ENCODE data around the gene DNAJB8. TPM values are rescaled to one million over a fixed set of nuclear protein-coding genes. Genes with fewer than 3 reads are reported as not detected.

The DNAJB8 gene
- total RNA-seq, 1 donor from 2014 or later = not detected

DNA sequence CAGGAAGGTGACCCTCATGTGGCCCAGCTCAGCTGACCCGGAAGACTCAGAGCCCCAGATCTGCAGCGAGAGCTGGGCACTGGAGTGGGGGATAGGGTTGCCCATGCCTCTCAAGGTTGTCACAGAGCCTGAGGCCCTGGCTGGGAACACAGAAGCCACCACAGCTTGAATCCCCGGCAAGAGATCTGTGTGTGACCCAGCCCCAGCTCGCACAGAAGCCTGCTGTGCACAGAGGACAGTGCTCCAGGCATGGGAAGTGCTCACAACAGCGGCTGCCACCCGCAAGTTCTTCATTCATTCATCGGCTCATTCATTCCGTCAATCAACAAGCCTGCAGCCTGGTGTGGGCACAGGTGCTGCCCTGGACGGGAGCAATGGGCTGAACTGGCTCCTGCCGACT lies 36.4 kb downstream of the DNAJB8 start:
- intact Hi-C loops (cut with micrococcal nuclease) = no loop called here

DNA sequence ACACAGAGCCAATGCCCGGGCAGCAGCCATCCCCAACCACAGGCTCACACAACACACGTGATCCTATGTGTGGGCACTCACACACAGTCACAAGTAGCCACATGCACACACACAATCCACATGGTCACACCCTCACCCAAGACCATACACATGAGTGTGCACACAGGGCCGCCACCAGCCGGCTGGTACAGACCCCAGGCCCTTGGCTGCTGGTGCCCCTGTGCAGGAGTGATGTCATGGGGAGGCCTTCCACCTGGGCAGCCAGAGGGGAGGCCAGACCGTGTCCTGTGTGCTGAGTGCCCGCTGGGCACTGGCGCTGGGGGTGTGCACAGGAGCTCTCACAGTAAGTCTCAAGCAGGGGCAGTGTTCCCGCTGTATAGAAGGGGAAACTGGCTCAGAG lies 36.9 kb downstream of the DNAJB8 start:
- intact Hi-C loops (cut with micrococcal nuclease) = loop anchor here (10.0 kb wide), 1 partner anchor 335 kb away; no protein-coding TSS in a partner anchor

DNA sequence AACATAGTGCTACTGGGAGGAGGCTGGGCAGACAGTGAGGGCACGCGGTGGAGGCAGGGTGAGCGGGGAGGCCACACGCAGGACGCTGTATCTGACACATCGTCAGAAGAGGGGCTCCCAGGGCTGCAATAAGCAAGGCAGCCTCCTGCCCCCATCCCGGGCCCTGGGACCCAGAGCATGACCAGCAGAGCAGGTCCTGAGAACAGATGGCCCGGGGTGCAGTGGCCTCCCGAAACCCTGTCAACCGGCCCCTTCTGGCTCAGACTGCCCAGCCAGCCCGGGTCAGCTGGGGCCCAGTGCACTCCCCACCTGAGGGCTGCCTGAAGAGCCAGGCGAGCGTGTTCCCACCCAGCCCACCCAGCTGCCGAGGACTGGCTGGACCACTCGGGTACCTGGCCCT lies 37.4 kb downstream of the DNAJB8 start:
- intact Hi-C loops (cut with micrococcal nuclease) = loop anchor here (10.0 kb wide), 1 partner anchor 334 kb away; no protein-coding TSS in a partner anchor

DNA sequence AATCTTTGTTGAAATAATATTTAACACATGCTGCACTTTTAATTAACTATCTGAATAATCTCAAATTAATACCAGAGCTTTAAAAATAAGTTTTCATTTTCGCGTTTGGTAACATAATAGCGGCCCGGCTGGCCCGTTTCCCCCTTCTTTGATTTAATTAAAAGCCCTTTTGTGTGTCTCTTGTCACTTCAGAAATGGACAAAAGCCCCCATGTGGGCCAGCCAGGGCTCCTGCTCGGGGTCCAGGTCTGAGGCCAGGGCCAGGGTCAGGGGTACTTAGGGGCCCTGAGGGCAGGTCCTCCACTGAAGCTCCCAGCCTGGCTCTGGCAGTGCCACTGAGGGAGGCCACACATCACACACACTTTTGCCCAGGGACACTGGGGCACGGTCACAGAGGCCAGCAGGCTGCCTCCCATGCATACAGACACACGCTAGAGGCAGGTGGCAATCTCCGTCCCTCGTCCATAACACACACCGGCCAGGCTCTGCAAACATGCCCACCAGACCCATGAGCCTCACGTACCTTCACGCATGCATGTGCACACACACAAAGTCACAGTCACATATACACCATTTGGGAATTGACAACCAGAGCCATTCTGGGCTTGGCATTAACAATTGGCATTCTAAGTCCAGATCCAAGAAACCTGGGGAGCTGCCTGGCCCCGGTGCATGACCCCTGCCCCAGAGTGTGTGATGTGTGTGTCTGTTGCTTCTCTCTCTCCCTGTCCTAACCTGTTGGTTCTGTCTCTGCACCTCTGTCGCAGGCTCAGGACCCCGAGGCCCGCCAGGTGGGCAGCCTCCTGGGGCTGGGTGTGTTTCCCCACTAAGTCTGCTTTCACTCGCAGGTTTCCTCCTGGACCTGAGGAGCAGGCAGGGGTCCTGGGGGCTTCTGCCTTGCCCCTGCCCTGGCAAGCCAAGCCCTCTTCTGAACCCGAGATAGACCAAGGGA lies 38.5 kb downstream of the DNAJB8 start:
- intact Hi-C loops (cut with micrococcal nuclease) = loop anchor here (10.0 kb wide), 1 partner anchor 333 kb away; no protein-coding TSS in a partner anchor

DNA sequence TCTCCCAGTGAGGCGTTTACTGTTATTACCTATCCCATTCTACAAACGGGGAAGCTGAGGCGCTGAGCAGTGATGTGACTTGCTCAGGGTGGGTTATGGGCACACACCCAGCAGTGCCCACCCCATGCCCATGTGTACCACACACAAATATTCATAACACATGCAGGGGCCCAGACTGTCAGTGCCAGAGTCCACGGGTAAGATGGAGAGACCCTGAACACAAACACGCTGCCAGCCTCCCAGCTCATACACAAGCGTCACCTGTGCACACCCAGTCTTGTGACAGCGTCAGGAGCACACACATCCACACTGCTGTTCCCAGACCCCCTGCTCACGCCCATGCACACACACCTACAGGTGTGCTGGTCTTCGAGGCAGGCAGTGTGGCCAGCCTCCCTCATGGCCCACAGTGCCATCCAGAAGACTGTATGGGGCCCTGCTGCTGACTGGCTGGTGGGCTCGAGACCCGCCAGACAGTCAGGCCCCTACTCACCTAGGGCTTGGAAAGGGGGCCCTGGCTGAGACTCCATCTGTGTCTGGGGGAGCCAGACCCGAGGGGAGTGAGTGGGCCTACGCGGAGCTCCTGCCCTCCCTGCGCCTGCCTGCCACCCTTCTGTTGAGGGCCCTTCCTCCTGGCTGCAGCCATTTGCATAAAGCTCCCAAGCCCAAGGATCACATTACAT lies 39.4 kb downstream of the DNAJB8 start:
- intact Hi-C loops (cut with micrococcal nuclease) = loop anchor here (10.0 kb wide), 1 partner anchor 333 kb away; no protein-coding TSS in a partner anchor

DNA sequence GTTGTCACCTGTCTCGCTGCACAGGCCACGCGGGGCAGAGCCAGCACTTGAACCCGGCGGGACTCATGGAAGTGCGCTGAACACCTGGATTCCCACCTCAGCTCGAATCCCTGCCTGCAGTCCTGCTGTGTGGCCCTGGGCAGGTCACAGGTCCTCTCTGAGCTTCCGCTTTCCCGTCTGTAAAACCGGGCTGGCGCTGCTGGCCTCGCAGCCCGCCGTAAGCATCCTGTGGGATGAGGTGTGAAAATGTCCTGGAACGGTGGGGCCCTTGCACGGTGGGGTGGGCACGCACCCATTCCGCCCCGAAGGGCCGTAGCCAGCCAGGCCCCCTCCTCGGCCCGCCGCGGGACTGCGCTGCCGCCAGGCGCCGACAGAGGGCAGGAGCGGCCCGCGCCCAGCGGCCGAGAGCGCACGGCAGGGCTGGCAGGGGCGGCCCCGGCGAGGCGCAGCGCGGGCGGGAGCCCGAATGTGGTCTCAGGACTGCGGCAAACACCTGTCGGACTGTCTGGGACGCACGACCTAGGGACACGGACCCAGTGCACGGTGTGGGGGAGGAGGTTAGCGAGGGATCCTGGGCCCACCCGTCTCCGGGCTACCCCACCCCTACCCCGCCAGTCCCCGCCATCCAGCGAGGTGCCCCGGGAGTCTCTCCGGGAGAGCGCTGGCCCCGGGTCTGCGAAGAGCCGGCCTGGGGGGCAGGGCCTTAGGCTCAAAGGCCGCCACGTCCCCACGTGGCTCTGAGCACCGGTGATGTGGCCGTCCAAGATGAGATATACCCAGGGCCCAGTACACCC lies 40.4 kb downstream of the DNAJB8 start:
- intact Hi-C loops (cut with micrococcal nuclease) = loop anchor here (1.0 to 10.0 kb wide), 3 partner anchors 71 to 332 kb away; no protein-coding TSS in a partner anchor

DNA sequence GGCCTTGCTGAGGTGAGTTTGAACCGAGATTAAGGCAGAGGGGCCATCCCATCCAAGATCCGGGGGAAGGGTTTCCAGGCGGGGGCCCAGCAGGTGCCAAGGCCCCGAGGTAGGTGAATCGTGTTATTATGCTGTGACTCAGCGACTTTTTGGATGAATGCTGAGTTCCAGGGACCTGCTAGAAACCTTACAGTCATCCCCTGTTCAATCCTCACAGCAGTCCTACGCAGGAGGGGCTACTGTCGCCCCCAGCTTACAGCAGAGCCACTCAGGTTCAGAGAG lies 40.9 kb downstream of the DNAJB8 start:
- intact Hi-C loops (cut with micrococcal nuclease) = loop anchor here (1.0 to 10.0 kb wide), 3 partner anchors 72 to 331 kb away; no protein-coding TSS in a partner anchor

DNA sequence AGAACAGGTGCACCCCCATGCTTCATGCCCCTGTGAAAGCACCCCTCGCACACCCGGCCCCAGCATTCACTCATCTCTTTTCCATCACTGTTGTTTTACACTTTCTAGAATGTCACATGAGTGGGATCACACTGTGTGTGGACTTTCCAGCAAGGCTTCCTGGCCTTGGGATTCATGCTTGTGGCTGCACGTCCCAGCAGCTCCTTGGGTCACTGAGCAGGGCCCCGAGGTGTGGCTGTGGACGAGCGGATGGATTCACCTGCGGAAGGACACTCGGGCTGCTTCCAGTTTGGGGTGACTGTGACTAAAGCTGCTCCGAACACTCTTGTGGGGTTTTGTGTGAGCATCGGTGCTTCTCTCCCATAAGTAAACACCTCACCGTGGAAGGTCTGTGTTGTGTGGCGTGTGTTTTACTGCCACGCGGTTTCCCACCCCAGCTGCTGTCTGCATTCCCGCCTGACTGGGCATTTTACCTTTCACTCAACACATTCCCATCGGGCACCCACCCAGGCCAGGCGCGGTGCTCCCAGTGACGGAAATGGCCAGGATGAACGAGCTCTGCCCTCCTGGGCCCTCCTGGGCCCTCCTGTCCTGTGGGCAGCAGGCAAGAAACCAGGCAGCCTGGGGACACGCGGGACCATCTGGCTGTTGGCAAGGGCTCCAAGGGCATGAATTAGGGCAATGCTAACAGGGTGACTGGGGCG lies 41.4 kb downstream of the DNAJB8 start:
- intact Hi-C loops (cut with micrococcal nuclease) = loop anchor here (10.0 kb wide), 1 partner anchor 330 kb away; no protein-coding TSS in a partner anchor

DNA sequence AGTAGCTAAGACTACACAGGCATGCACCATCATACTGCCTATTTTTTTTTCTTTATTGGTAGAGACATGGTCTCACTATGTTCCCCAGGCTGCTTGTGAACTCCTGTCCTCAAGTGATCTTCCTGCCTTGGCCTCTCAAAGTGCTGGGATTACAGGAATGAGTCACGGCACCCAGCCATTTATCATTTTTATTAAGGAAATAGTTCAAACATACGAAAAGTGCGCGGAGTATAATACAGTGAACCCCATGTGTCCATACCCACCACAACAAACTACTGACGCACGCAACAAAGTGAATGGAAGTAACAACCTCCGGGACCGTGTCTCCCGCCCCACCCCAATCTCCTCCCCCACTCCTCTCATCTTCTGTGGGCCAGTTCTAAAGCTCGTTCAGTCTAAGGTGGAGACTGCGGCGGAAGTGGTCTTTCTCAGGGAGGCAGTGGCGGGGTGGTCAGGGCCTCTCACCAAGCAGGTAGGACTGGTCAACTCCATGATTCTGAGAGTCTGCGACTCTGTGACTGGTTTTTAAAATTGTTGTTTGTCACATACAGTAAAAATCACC lies 42.1 kb downstream of the DNAJB8 start:
- intact Hi-C loops (cut with micrococcal nuclease) = loop anchor here (10.0 kb wide), 1 partner anchor 330 kb away; no protein-coding TSS in a partner anchor

DNA sequence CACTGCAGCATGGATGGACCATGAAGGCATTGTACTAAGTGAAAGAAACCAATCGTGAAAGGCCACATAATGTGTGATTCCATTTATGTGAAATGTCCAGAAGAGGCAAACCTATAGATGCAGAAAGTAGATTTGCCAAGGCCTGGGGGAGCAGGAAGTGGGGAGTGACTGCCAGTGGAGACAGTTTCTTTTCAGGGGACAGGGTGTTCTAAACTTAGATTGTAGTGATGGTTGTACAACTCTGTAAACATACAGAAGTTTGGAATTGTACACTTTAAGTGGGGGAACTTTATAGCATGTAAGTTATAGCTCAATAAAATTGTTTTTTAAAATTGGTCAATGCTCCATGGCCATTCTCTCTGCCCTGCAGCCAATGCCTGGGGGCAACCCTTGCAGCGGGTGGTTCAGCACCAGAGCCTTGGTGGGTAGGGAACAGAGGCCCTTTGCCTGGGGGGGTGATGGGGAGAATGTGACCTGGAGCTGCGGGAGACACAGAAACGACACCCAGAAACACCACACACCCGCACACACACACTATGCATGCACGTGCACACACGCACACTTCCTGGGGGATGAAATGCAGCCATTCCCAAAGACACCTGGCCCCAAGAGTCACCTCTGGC lies 43.1 kb downstream of the DNAJB8 start:
- intact Hi-C loops (cut with micrococcal nuclease) = loop anchor here (10.0 kb wide), 1 partner anchor 329 kb away; no protein-coding TSS in a partner anchor

DNA sequence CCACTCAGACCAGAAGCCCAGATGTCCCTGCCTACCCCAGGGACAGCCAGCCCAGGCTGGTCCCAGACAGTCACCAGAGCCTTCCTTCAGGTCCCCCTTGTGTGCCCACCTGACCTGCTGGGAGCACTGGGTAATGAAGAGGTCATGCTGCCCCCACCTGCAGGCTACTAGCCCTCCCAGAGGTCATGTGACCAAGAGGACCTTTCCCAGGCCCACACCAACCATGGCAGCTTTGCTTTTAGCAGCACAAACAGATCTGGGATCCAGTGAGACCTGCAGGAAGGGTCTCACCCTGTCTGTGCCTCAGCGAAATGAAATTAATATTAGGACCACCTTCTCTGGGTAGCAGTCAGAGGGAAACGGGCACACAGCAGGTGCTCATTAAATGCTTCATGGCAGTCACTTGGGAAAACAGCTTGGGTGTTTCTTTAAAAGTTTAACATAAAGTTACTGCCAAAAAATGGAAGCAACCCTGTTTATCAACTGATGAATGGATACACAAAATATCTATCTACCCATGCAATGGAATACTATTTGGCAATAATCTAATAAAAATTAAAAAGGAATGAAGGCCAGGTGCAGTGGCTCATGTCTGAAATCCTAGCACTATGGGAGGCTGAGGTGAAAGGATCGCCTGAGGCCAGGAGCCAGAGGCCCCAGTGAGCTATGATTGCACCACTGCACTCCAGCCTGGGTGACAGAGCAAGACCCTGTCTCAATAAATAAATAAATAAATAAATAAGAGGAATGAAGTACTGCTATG lies 43.7 kb downstream of the DNAJB8 start:
- intact Hi-C loops (cut with micrococcal nuclease) = loop anchor here (10.0 kb wide), 1 partner anchor 328 kb away; no protein-coding TSS in a partner anchor

DNA sequence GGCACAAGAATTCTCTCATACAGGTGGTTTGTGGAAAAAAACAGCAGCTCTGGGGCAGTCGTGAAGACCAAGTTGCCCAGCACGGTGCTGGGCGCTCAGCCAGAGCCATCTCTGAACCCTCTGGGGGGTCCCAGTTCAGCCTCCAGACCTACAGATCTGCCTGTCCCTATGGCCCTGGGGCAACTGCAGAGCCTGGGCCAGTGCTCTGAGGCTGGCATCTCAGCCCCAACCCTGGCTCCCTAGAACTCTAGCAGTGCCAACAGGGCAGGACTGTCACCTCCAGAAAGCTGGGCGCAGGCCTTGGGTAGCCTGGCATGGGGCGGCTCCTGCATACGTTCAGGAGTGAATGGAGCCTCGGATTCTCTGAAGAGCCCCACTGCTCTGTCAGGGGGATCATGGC lies 44.7 kb downstream of the DNAJB8 start:
- intact Hi-C loops (cut with micrococcal nuclease) = loop anchor here (10.0 kb wide), 1 partner anchor 327 kb away; no protein-coding TSS in a partner anchor

DNA sequence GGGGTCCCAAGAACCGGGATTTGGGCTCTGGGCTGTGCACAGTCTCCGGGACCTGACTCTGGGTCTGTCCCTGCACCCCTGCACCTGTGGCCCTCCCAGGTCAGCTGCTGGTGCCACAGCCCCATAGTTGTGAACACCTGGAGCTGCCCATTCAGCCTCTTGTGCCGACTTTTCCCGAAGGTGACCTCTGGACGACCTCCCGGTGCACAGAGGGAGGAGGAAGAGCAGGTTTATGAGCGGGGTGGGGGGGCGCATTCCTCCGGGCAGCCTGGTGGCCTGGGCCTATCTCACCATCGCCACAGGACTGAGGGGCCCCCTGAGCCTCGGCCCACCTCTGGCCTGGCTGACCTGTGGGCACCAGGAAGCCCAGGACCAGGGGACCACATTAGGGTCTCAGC lies 45.3 kb downstream of the DNAJB8 start:
- intact Hi-C loops (cut with micrococcal nuclease) = loop anchor here (10.0 kb wide), 1 partner anchor 327 kb away; no protein-coding TSS in a partner anchor

DNA sequence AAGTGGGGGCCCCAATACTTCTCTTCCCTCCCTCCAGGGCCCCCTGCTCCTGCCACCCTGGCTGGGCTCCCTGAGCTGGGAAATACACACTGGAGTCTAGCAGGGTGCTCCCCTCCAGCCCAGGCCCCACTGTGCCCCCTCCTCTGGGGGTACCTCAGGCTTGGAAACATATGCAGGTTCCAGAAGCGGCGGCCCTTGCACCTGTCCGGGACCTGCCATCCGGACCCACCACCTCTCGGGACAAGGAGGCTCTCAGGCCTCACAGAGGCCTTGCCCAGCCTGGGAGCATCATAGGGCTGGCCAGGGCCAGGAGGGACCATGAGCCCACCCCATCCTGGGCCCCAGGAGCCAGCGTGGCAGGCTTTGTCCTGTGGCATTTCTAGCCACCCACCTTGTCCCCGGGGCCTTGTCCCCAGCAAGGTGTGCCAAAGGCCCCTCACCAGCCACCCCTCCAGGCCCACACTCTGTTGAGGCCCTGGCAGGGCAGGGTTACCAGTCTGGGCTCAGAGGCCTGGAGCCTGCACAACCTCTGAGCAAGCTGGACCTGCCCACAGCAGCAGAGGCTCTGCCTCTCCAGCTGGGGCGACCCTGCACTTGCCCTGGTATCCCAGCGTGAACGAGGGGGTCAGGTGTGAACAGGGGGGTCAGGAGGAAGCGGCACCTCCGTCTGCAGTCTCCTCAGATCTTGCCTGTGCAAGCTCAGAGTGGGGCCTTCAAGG lies 45.8 kb downstream of the DNAJB8 start:
- intact Hi-C loops (cut with micrococcal nuclease) = loop anchor here (10.0 kb wide), 1 partner anchor 326 kb away; no protein-coding TSS in a partner anchor

DNA sequence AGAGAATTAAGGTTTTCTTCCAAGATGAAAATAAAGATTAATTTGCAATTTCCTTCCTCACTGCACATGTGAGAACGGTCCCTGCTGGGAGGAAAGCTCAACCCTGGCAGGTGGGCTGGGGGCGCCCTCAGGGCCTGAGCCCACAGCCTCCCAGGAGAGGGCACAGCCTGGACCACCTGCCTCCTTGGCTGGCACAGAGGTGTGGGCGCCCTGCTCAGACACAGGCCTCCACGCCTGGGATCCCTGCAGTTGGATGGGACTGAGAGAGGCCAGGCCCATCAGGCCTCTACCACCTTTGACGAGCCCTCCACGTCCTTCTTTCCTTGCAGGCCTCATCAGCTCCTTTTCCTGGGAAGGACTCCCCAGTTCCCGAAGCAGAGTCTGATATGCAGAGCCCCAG lies 46.4 kb downstream of the DNAJB8 start:
- intact Hi-C loops (cut with micrococcal nuclease) = loop anchor here (10.0 kb wide), 1 partner anchor 325 kb away; no protein-coding TSS in a partner anchor

DNA sequence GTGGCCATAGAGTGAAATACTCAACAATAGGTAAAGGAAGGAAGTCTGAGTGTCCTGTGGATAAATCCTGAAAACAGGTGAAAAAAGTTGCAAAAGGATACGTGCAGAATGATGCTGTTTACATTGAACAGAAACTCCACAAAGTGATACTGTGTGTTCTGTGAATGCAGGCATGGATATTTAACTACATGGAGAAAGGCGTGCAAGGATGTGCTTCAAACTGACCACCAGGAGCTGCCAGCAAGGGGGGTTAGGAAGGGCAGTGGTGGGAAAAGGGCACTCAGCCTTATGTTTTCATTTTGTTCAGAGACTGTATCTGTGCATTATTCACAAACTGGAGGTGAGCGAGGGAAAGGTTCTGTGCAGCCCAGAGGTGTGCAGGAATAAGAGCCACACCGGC lies 47.4 kb downstream of the DNAJB8 start:
- intact Hi-C loops (cut with micrococcal nuclease) = no loop called here

DNA sequence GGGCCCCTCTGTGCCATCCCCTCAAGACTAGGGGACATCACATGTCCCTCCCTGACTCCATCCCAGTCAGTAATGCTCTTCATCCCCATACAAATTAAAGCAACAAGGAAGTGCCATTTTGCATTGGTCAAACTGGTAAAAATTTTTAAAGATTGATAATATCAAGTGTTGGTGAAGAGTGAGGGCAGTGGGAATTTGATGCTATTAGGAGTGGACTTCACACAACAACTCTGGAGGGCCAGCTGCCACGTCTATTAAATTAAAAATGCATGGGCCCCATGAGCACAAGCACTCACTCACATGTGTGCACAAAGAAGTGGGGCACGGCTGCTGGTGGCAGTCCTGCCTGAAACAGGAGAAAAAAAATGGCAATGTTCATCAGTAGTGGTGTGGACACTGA lies 47.8 kb downstream of the DNAJB8 start:
- intact Hi-C loops (cut with micrococcal nuclease) = no loop called here

DNA sequence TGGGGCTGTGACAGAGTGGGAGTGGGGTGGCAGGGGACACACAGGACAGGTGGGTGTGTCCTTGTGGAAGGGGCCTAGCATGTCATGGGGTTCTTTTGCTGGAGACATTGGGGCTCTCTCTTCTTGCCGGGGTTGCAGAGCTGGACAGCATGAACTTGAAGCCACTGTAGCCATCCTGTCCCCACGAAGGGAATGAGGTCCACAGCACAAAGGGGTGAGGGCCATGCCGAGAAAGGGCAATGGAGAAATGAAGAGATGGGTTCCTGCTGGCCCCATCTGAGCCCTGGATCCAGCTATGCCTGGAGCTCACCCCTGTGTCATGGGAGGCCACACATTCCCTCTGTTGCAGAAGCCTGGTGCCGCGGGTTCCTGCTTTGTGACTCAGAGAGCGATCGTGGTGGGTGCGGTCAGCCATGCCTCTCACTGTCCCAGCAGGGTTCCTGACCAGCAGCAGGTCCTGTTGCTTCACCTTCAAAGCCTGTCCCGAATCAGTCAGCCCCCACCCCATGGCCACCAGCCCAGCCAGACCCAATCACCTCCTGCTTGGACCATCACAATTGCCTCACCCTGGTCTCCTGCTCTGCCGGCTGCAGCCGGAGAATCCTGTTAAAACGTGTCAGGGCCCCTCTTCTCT lies 50.0 kb downstream of the DNAJB8 start:
- intact Hi-C loops (cut with micrococcal nuclease) = no loop called here
